Uterus (tissue), 2 donors: Measurements from ENCODE around the gene AIM2.

Experiments used
- CTCF ChIP-seq, 4 experiments: fragments of 200-600 bp in 2 of 4; fragments of 450-650 bp in 2 of 4; sonication (generic) in 2 of 4; IDR thresholded peaks; one replicate each; pipeline ENCODE4 v1.5.1; 2016 to 2019; ENCODE audit warnings: antibody characterized with exemption in 4 of 4, mild to moderate bottlenecking in 2 of 4, moderate library complexity in 1 of 4
- POLR2A ChIP-seq, 2 donors: fragments of 450-650 bp; IDR thresholded peaks; one replicate each; pipeline ENCODE4 v1.6.1; 2016; ENCODE audit warnings: antibody characterized with exemption in 2 of 2, mild to moderate bottlenecking in 1 of 2, moderate library complexity in 1 of 2

GRCh38 chr1:159079525-159079924 lies 3.0 kb upstream of the AIM2 start:
- TF ChIP-seq CTCF (IDR thresholded peaks at IDR 0.05), result no peak
- no peak for TF ChIP-seq POLR2A (IDR thresholded peaks at IDR 0.05)
